HG03108 (cell line): ENCODE measurements around the gene RAB6B.

ENCODE experiments used
- ATAC-seq: cut with Tn5 transposase; IDR thresholded peaks from one replicate; pipeline ENCODE4 v1.9.1; 2021; ENCODE audit warnings: moderate library complexity; ENCODE audit not compliant: unreplicated experiment

The RAB6B gene

DNA sequence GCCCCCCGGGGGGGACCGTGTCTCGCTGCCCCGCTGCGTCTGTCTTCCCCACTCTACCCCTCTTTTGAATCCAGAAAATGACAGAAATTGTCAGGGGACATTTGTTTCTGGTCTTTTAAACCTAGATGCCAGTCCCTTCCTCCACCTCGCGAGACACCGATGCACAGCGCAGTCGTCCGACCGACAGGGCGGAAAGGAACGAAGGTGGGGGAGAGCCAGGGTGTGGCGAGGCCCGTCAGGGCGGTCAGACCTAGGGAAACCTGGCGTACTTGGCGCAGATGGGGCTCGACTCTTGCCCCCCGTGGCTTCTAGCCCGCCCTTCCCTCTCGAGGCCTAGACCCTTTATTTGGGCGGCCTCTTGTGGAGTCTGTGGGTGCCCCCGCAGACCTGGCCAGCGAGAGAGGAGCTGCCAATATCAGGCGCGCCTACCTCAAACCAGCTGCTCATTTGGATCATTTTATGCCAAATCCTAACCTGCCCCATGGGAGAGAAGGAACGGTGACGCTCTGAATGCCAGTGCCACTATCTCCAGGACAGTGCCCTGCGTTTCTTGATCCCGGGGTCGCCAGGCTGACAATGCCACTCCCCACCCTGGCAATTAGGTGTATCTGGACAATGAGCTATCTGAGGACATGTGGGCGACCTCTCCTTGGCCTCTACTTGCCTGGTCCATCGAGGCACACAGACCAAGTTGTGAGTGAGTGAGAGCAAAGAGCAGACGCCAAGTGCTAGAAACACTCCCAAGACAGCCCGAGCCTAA, 500 bp upstream of the RAB6B start:
- no peak for ATAC-seq

DNA sequence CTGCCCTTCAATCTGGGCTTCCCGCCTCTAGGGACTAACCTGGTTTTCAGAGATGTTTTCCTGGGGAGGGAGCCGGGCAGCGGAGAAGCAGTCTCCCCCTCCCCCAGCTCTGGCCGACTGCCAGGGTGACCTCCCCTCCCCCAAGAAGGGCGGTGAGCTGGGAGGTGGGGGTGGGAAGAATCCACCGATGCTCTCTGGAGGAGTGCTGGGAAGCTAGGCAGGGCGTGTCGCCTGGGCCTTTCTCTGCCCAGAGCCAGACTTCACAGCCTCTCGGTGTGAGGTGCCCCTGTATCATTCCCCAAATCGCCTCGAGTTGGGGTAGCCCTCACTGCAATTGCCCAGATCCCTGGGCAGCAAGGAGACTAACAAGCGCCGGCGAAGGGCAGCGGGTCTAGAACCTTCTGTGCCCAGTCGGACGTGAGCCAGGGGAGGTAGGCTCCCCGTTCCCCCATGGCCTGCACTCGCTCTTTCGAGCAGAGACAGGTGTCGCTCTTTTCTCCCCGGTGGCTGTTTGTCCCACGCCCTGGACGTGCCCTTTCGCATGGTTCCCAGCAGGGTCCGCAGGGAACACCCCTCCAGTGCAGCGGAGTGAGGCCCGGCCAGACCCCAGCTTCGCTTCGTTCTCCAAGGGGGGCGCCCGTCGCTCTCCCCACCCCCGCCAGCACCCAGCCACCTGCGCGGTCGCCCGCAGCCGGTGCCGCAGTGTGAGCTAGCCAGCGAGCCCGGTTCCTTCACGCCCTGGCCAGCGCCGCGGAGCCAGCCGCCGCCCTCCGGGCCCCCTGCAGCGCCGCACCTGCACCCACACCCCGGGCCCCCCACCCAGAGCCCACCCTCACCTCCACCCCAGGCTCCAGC, 1.1 kb downstream of the RAB6B start:
- no peak for ATAC-seq

DNA sequence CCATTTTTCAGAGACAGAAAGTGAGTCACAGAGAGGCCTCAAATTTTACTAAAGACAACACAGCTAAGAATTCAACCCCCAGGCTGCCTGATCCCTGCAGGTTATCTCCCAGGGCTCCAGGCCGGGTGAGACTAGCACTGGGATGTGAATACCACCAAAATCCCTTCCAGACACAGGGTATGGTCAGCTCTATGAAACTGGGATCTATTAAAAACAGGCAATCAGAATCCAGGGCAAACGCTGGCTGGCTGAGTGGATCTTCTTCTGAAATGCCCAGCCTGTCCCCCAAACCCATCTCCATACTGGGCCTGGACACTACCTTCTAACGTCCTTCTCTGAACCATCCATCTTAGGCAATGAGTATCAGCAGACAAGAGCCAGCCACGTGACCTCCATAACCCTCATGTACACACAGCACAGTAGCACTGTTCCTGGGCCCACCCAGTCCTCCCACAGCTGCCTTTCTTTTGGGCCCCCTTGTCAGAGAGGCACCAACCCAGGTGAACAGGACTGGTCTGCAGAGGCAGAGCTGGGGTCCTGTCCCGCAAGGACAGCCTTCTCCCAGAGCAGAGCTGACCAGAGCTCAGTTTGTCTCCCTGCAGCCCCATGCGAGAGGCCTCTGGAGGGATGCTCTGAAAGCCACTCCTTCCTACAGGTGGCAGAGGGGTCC, 1.9 kb downstream of the RAB6B start:
- ATAC-seq = no peak

DNA sequence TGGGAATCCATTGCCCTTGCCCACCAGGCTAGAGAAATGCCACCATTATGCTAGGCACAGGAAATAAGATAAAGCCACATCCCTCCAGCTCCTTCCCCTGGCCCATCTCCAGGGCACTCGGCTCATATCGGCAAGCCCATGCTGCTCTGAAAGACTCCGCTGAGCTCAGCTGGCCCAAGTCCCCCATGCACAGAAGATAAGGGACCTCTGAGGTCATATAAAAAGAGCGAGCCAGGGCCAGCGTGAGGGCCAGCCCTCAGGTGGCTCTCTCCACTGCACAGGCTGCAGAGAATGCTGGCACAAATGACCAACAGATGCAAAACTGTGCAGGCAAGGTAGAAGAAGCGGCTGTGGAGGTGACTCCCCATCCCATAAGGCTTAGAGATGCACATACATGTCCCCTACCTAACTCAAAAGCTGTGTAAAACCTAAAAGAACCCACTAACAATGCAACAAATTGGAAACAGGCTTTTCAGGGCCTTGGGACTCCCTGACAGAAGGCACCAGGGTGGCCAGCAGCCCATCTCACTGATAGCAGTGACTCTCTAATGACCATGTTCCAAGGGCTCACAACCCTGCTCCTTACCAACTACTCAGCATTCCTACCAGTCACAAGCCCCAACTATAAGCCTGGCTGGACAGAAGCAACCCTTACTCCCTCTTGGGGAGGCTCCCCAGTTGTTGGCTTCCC, 3.0 kb downstream of the RAB6B start:
- no peak for ATAC-seq

DNA sequence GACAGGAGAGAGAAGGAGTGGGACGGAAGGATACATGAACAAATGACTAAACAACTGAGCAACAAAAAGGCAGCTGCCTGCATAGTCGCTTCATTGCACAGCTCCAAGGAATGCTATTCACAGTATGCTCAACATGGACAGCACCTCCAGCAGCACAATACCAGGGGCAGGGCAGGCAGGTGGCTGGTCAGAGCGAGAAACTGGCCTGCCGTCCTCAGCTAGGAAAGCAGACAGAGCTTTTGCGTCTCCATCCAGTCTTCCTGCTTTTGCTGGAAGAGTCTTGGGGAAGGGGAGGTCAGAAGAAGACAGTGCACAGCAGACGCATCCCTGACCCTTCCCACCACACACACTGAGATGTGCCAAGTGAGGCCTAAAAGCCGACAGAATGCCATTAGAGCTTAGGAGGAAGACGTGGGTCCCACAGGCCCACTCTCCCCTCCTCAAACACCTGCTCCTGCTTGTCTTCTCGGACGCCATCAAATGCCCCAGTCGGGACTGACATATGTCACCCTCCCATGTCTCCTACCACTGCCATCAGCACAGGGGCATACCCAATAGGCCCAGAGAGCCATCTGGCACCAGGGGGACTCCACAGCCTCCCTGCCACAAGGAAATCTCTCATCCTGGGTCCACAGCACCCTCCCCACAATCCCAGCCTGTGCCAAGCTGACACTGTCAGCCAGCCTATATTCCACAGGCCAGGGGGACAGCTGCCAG, 3.9 kb downstream of the RAB6B start:
- no peak for ATAC-seq

DNA sequence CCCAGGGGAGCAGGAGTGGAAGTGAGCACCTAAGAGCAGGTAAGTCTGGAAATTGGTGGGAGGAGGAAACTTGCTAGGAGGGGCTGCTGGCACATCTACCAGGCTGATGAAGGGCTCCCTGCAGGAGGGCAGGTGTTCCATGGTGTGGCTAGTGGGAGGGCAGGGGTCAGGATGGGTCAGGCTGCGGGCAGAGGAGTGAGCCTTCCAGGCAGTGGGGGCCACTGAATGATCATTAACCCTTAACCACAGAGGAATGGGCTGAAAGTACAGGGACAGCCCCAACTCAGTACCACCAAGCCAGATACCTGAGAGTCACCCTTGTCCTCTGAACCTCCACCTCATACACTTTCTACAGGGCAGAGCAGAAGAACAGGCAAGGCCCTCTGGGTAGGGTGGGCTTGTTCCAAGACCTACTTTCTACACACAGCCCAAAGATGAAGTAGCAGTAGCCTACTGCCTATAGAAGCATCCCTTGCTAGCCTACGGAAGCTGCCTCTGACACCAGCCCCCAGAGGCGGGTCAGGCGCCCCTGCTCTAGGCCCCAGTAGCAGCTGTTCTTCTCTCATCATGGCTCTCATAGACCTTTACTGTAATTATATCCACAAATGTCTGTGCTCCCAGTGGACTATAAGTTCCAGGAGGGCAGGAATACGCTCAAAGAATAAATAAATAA, 4.6 kb downstream of the RAB6B start:
- ATAC-seq = no peak

DNA sequence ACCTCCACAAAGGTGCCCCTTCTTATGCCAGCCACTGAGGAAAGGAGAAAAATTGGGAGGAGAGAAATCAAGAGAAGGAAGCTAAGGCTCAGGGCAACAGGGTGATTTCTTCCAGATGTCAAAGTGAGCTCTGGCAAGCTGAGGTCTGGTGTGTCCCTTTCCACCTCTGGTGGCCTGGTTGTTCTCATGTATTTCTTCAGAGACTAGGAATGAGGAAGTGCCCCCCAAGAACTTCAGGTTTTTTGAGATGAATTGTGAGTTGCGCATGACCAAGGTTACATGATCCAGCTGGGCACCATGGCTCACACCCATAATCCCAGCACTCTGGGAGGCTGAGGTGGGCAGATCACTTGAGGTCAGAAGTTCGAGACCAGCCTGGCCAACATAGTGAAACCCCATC, 5.6 kb downstream of the RAB6B start:
- ATAC-seq = no peak

DNA sequence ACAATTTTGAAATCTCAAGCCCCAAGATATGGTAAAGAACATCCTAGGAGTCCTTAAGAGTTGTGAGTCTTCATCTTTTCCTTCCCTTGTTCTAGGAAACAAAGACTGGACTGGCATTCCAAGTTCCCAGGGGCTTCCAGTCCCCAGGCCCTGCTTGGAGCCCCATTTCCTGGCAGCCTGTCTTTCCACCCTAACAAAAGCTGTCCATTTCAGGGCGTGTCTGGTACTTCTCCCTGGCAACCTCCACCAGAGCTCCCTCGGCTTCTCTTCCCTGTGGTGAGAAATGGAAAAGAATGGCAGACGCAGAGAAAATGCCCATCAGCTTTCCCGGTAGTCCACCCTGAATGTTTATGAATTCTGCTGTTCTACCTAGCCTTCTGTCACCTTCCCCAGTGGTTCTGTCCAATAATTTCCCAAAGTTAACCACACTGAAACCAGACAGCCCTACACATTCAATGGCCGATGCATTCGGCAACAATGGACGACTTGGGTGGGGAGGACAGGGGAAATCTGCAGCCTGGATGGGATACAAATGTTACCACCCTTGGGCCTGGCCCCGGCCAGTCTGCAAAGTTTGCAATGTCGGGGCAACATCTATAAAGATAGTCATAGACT, 6.8 kb downstream of the RAB6B start:
- ATAC-seq = no peak

DNA sequence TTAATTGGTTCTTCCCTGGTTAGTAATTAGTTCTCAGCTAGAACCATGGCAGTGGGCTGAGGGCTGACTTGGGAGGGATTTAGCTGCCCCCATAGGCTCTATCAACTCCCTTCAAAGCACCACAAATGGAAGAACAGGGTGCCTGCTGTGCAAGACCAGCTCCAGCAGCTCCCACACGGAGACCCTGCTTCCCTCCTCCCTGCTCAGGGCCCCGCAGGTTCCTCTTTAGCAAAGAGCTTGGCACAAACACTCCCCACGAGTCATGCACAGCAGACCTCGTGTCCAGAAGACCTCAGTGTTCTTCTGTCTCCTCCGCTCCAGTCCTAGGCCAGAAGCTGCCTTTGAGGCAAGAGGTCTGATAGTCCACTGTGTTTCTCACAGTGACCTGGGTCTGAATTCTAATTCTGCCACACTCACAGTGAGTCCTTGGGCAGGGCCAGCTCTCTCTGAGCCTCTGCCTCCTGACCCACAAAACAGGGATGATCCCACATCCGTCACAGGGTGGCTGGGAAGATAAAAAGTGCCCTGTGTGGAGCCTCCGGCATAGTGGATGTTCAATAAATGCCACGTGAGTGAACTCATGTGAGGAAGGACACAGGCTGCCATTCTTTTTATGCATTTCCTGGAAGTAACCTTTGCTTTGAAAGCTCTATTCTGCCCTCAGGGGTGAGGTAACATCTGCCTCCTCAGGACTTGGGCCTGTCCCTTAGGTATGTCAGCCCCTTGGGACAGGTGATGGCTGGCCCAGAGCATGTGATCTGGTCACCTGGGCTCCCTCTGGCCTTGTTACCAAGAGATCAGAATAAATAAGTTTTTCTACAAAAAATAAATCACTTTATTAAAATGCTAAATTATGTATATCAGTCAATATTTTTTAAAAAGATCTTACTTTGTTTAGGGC, 7.6 kb downstream of the RAB6B start:
- no peak for ATAC-seq

DNA sequence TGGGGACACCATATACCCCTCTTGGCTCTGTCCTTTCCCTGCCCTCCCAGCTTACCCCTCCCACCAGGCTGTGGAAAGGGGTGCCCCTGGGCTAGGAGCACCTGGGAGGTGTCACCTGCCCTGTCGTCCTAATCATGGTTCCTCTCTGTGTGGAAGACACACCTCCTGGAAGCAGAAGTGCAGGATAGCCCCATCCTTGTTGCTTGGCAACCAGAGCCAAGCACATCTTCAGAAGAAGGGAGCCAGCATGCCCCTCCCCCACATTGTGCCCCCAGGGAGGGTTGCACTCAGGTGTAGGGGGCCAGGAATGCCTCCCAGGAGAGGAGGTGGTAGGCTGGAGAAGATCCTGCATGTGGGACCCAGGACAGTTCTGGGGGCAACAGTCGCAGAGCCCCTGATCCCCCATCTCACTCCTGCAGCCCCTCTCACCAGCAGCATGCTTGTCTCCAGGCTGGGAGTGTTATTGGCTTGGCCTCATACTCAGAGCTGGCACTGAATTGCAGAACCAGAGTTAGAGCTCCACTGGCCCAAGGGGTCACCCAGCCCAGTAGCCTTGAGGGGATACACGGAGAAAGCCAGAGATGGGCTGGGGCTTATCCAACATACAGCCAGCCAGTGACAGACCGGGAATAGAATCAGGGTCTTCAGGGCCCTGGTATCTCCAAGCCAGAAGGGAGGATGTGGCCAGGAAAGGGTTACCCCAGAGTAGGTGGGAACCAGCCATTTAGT, 8.4 kb downstream of the RAB6B start:
- ATAC-seq = no peak

DNA sequence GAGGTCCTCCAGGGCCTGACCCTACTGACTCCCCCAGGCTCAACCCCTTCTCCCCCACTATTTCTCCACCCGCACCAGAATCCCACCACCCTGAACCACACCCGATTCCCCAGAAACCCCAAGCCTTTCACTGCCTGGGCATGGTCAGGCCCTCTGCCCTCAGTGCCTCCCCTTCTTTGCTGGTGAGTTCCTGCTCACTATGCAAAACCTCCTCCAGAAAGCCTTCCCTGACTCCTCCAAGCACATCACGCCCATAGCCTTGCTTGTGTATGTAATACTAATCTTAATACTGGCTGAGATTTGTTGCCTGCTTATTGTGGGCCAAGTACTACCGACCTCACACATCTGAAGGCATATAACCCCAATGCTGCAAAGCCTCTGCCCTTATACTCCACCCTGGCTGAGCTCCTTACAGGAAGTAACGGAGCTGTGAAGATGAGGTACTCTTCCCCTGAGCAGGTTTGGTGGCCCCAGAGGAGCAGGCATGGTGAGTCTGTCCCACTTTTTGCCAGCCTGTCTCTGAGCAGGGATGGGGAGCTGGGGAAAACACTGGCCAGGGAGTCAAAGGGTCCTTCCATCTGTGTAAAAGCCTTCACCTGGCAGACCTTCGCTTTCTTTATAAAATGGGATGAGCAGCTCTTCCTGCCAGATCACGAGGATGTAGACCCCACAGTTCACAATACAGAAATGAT, 9.5 kb downstream of the RAB6B start:
- no peak for ATAC-seq

DNA sequence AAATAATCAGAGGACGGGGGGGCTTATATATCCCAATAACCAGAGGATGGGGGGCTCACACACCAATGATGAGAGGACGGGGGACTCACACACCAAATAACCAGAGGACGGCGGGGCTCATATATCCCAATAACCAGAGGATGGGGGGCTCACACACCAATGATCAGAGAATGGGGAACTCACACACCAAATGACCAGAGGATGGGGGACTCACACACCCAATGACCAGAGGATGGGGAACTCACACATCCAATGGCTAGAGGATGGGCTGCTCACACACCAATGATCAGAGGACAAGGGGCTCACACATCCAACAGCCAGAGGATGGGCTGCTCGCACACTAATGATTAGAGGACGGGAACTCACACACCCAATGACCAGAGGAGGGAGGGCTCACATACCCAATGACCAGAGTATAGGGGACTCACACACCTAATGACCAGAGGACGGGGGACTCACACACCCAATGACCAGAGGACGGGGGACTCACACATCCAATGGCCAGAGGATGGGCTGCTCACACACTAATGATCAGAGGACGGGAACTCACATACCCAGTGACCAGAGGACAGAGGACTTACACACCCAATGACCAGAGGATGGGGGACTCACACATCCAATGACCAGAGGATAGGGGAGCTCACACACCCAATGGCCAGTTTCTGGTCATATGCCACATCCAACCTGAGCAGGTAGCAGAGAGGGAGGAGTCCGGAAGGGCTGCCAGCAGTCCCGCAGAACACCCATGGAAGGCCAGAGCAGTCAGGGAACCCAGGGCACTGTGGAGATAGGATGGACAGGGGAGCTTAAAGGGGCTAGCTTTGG, 10.6 kb downstream of the RAB6B start:
- ATAC-seq = no peak

DNA sequence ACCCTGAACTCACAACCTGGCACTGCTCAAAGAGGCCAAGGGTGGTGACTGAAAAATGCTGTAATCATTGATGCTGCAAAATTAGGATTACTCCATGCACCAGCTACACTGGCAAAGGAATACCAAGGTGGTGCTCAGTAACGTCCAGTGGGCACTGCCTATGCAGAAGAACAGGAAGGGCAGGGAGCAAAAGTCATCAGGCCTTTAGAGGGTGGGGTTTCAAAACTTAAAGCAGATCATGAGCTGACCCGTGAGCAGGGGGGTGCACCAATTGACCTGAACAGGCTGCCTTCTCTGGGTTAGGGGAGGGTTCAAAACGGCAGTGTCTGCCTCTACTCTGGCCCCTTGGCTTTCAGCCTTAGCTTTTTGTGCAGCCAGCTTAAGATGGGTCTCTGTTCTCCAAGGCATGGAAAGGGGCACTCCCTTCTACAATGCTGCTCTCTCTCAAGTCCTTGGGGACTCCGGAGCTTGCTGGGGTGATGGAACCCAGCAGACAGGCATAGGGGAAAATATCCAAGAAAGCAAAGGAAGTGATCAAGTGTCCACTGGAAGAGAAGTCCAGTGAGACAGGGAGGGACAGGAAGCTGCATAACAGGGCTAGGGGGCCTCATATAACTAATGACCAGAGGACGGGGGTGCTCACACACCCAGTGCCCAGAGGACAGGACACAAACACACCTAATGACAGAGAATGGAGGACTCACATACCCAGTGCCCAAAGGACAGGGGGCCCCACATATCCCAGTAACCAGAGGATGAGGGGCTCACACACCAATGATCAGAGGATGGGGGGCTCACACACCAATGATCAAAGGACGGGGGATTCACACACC, 11.4 kb downstream of the RAB6B start:
- no peak for ATAC-seq

DNA sequence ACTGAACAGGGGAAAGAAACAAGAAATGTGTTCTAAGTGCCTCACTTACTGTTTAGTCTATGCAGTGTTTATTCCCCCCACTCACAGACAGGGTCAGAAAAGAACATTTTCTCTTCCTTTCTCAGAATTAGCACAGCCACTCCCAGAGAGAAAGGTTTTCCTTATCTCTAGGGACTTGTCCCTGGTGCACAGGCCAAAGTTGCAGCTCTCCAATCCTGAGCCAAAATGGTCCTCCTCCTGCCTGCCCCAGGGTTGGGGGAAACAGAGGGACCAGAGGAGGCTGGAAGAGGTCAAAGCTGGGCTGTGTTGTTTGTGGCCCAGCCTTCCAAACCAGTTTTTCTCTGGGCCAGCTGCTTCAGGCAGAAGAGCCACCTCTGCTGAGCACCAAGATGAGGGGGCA, 12.0 kb downstream of the RAB6B start:
- no peak for ATAC-seq

DNA sequence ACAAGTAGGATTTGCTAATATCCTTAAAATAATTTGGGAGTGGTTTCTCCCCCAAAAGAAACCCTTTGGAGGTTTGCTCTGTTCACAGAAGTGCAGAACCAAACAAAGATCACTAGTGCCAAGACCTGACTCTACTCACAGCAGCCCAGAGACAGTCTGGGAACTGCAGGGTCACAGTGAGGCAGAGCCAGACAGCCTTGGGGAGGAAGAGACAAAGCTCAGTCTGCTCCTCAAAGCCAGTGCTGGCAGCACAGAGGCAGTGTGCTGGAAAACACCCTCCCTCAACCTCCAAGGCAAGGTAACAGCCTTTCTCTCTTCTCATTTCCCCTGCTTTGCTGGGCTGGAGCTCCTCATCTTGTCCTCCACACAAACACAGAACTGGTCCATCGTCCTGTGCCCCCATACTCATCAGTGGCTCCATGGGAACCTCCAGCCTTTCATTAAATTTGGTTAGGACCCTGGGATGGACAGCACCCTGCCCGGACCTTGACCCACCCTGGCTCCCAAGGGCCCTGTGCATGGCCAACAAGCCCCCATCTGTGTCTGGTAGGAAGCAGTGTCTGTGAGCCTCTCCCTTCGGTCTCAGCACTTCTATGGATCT, 12.6 kb downstream of the RAB6B start:
- no peak for ATAC-seq
